HG03025 (cell line): ENCODE results near the gene COG2.
"Not testable (repeated sequence)": the region's sequence is repeated elsewhere in the genome, so short reads cannot be mapped to it uniquely, and the experiment has no call there.

Experiments used
- ATAC-seq: cut with Tn5 transposase; IDR thresholded peaks from one replicate; pipeline ENCODE4 v1.9.1; 2021; ENCODE audit warnings: mild to moderate bottlenecking, moderate library complexity; ENCODE audit not compliant: unreplicated experiment, low FRiP score

COG2 gene

GRCh38 chr1:230712470-230712942 is 70.2 kb downstream of the COG2 start:
- ATAC-seq, result no peak

GRCh38 chr1:230713138-230713537 is 70.9 kb downstream of the COG2 start:
- no peak for ATAC-seq

GRCh38 chr1:230713547-230713914 is 71.2 kb downstream of the COG2 start:
- no peak for ATAC-seq

- ATAC-seq, result no peak
Observed at GRCh38 chr1:230713915-230714764, 71.9 kb downstream of the COG2 start, which contains the start of gene AGT. TSS of gene AGT (minus strand) at chr1:230714122. CDS start at chr1:230710823, 3,299 bp downstream.

- ATAC-seq, result no peak
Observed at GRCh38 chr1:230715510-230715909, 73.2 kb downstream of the COG2 start.

GRCh38 chr1:230716453-230716852 is 74.2 kb downstream of the COG2 start:
- not testable (repeated sequence) for ATAC-seq

GRCh38 chr1:230717251-230717650 is 75.0 kb downstream of the COG2 start:
- no peak for ATAC-seq

- not testable (repeated sequence) for ATAC-seq
Observed at GRCh38 chr1:230721849-230722522, 79.7 kb downstream of the COG2 start.

GRCh38 chr1:230725256-230726012 is 83.2 kb downstream of the COG2 start:
- ATAC-seq, result no peak

GRCh38 chr1:230728710-230729392 is 86.6 kb downstream of the COG2 start:
- ATAC-seq, result no peak

- ATAC-seq, result no peak
Observed at GRCh38 chr1:230730977-230731376, 88.7 kb downstream of the COG2 start.

GRCh38 chr1:230735447-230735846 is 93.2 kb downstream of the COG2 start:
- no peak for ATAC-seq

GRCh38 chr1:230737622-230738262 is 95.5 kb downstream of the COG2 start:
- no peak for ATAC-seq

GRCh38 chr1:230739564-230740290 is 97.4 kb downstream of the COG2 start:
- ATAC-seq, result no peak
